C4-2B (cell line): ENCODE measurements around the gene CDHR2.

Source experiments
- CTCF ChIP-seq: fragments of 450-650 bp; conservative IDR thresholded peaks from 2 replicates; pipeline ENCODE4 v1.5.1; 2017; ENCODE audit warnings: mild to moderate bottlenecking
- ZFX ChIP-seq: fragments of 450-650 bp; IDR thresholded peaks from 2 replicates; pipeline ENCODE4 v1.6.1; 2017

- no peak for TF ChIP-seq CTCF
- no peak for TF ChIP-seq ZFX
Measured at GRCh38 chr5:176627582-176627981, 78.4 kb downstream of the CDHR2 start.
